T-helper 1 cell treated with Interleukin-12 subunit alpha and Interleukin-12 subunit beta and Interleukin-4 antibody, amounts not matched to agents 30 μg/mL and 1 μg/mL, for 36 hours (primary cell): ENCODE data around the gene CD22.

Source experiments
- H3K27ac Mint-ChIP-seq: one replicate; pipeline ENCODE4 v1.8.0; 2021; ENCODE audit warnings: mild to moderate bottlenecking, mixed read lengths
- H3K27me3 Mint-ChIP-seq: one replicate; pipeline ENCODE4 v1.8.0; 2021; ENCODE audit warnings: low read depth, mixed read lengths
- H3K36me3 Mint-ChIP-seq: one replicate; pipeline ENCODE4 v1.8.0; 2021; ENCODE audit warnings: low read depth, mixed read lengths
- H3K4me1 Mint-ChIP-seq: one replicate; pipeline ENCODE4 v1.8.0; 2021; ENCODE audit warnings: low read depth, mixed read lengths
- H3K4me3 Mint-ChIP-seq: one replicate; pipeline ENCODE4 v1.8.0; 2021; ENCODE audit warnings: mild to moderate bottlenecking, moderate library complexity, mixed read lengths
- H3K9me3 Mint-ChIP-seq: one replicate; pipeline ENCODE4 v1.8.0; 2021; ENCODE audit warnings: mixed read lengths

CD22 gene

GRCh38 chr19:35380450-35381124 lies 51.6 kb downstream of the CD22 start:
- no peaks in the 10 kb centered on the region for H3K36me3 Mint-ChIP-seq
- no peak overlapping the region for H3K4me3 Mint-ChIP-seq
- H3K27me3 Mint-ChIP-seq: peaks cover 25% of the 10 kb centered on the region

GRCh38 chr19:35381318-35381717 lies 52.3 kb downstream of the CD22 start:
- H3K27ac Mint-ChIP-seq: no peak overlapping the region
- H3K4me1 Mint-ChIP-seq: peaks cover 2% of the 10 kb centered on the region
- H3K9me3 Mint-ChIP-seq: peaks cover 11% of the 10 kb centered on the region
- no peak overlapping the region for H3K4me3 Mint-ChIP-seq
- H3K36me3 Mint-ChIP-seq: peaks cover under 1% of the 10 kb centered on the region
- peaks cover 24% of the 10 kb centered on the region for H3K27me3 Mint-ChIP-seq

More at GRCh38 chr19:35380450-35381124, 51.6 kb downstream of the CD22 start:
- peaks cover 10% of the 10 kb centered on the region for H3K9me3 Mint-ChIP-seq
- peaks cover 5% of the 10 kb centered on the region for H3K4me1 Mint-ChIP-seq
- H3K27ac Mint-ChIP-seq: no peak overlapping the region

- peaks cover 15% of the 10 kb centered on the region for H3K9me3 Mint-ChIP-seq
- no peak overlapping the region for H3K27ac Mint-ChIP-seq
Measured at GRCh38 chr19:35381926-35382325, 52.9 kb downstream of the CD22 start.

GRCh38 chr19:35383536-35383935 lies 54.5 kb downstream of the CD22 start:
- peaks cover 21% of the 10 kb centered on the region for H3K27me3 Mint-ChIP-seq
- peaks cover 2% of the 10 kb centered on the region for H3K36me3 Mint-ChIP-seq
- no peak overlapping the region for H3K27ac Mint-ChIP-seq
- no peak overlapping the region for H3K4me3 Mint-ChIP-seq
- peaks cover 15% of the 10 kb centered on the region for H3K9me3 Mint-ChIP-seq
- no peaks in the 10 kb centered on the region for H3K4me1 Mint-ChIP-seq

More at GRCh38 chr19:35381926-35382325, 52.9 kb downstream of the CD22 start:
- H3K4me3 Mint-ChIP-seq: no peak overlapping the region
- peaks cover 24% of the 10 kb centered on the region for H3K27me3 Mint-ChIP-seq
- H3K36me3 Mint-ChIP-seq: peaks cover 2% of the 10 kb centered on the region
- H3K4me1 Mint-ChIP-seq: peaks cover 2% of the 10 kb centered on the region

GRCh38 chr19:35388277-35389054 lies 59.5 kb downstream of the CD22 start:
- Mint-ChIP-seq H3K27ac (no peak overlapping the region), H3K4me3 (no peak overlapping the region), H3K9me3 (peaks cover 12% of the 10 kb centered on the region), H3K4me1 (no peaks in the 10 kb centered on the region), H3K27me3 (no peaks in the 10 kb centered on the region), H3K36me3 (peaks cover 2% of the 10 kb centered on the region)

GRCh38 chr19:35389192-35389861 lies 60.3 kb downstream of the CD22 start:
- Mint-ChIP-seq H3K4me1 (no peaks in the 10 kb centered on the region), H3K9me3 (peaks cover 8% of the 10 kb centered on the region), H3K27me3 (no peaks in the 10 kb centered on the region), H3K27ac (no peak overlapping the region), H3K4me3 (no peak overlapping the region), H3K36me3 (peaks cover 2% of the 10 kb centered on the region)

GRCh38 chr19:35392742-35393715 lies 64.0 kb downstream of the CD22 start:
- Mint-ChIP-seq H3K9me3 (no peaks in the 10 kb centered on the region), H3K36me3 (no peaks in the 10 kb centered on the region), H3K4me1 (no peaks in the 10 kb centered on the region), H3K4me3 (no peak overlapping the region), H3K27me3 (no peaks in the 10 kb centered on the region), H3K27ac (no peak overlapping the region)

- Mint-ChIP-seq H3K9me3 (no peaks in the 10 kb centered on the region), H3K27me3 (no peaks in the 10 kb centered on the region), H3K36me3 (no peaks in the 10 kb centered on the region), H3K4me3 (no peak overlapping the region), H3K4me1 (no peaks in the 10 kb centered on the region), H3K27ac (no peak overlapping the region)
Measured at GRCh38 chr19:35395382-35396199, 66.6 kb downstream of the CD22 start.

GRCh38 chr19:35396240-35396885 lies 67.4 kb downstream of the CD22 start:
- Mint-ChIP-seq H3K27me3 (no peaks in the 10 kb centered on the region), H3K9me3 (no peaks in the 10 kb centered on the region), H3K27ac (no peak overlapping the region), H3K4me1 (no peaks in the 10 kb centered on the region), H3K36me3 (no peaks in the 10 kb centered on the region), H3K4me3 (no peak overlapping the region)
